ENCODE measurements around the gene SDC3. TPM values are rescaled to one million over a fixed set of nuclear protein-coding genes. Genes with fewer than 3 reads are reported as not detected.

The SDC3 gene
- polyA plus RNA-seq, 1 donor: 24.8 TPM

- DNase-seq: no peak
Measured at GRCh38 chr1:30929135-30929889, 20.8 kb upstream of the SDC3 start.

GRCh38 chr1:30928789-30929134, 20.2 kb upstream of the SDC3 start:
- no peak for DNase-seq

GRCh38 chr1:30928171-30928570, 19.6 kb upstream of the SDC3 start:
- DNase-seq: no peak

DNA sequence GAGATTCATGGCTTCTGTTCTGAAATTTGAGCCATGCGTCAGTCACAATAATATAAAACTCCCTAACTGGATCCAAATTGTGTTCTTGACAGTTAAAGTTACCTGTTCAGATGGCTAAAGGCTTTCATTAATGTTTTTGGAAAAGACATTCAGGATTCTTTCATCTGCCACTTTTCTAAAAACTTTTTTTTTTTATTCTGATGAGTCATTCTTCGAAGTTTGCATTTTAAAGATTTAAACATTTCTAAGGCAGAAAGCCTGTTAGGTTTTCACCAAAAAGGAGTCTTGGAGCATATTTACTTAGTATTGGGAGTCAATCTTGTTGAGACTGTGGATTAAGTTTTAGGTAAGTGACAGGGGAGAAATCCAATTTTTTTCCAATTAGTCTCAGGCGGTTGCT, 18.9 kb upstream of the SDC3 start:
- DNase-seq: no peak

GRCh38 chr1:30923597-30923996, 15.0 kb upstream of the SDC3 start:
- no peak for DNase-seq

- no peak for DNase-seq
Measured at GRCh38 chr1:30920827-30921226, 12.3 kb upstream of the SDC3 start.

- DNase-seq: no peak
Measured at GRCh38 chr1:30919025-30919881, 10.7 kb upstream of the SDC3 start.

DNA sequence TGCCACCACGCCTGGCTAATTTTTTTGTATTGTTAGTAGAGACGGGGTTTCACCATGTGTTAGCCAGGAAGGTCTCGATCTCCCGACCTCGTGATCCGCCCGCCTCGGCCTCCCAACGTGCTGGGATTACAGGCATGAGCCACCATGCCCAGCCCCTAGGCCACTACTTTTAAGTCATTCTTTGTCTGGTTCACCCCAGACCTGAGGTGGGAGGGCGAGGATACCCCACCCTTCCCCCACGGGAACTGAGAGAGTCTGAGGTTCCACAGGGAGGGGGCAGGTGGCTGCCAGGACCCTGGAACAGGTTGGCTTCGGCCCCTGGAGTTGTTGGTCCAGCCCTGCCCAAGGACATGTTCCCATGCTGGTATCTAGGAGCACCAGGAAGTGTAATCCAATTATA, 7.7 kb upstream of the SDC3 start:
- DNase-seq: no peak

GRCh38 chr1:30915491-30916230, 7.1 kb upstream of the SDC3 start:
- DNase-seq: no peak

GRCh38 chr1:30914931-30915330, 6.4 kb upstream of the SDC3 start:
- no peak for DNase-seq

DNA sequence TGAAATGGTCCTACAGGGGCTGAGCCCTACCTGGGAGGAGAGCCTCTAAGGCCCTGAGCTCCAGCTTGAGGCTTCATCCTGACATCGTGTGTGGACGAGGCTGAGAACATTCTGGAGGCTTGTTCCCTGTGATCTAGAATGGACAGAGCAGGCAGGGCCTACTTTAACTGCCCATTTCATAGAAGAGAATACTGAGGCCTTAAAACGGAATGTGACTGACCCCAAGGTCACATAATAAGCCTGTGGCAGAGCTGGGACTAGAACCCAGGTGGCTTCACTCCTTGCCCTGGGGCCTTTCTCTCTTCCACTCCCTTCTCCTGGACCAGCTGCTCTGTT, 6.0 kb upstream of the SDC3 start:
- DNase-seq: no peak

- DNase-seq: no peak
Measured at GRCh38 chr1:30912913-30913652, 4.5 kb upstream of the SDC3 start.

GRCh38 chr1:30912224-30912623, 3.7 kb upstream of the SDC3 start:
- DNase-seq: no peak

DNA sequence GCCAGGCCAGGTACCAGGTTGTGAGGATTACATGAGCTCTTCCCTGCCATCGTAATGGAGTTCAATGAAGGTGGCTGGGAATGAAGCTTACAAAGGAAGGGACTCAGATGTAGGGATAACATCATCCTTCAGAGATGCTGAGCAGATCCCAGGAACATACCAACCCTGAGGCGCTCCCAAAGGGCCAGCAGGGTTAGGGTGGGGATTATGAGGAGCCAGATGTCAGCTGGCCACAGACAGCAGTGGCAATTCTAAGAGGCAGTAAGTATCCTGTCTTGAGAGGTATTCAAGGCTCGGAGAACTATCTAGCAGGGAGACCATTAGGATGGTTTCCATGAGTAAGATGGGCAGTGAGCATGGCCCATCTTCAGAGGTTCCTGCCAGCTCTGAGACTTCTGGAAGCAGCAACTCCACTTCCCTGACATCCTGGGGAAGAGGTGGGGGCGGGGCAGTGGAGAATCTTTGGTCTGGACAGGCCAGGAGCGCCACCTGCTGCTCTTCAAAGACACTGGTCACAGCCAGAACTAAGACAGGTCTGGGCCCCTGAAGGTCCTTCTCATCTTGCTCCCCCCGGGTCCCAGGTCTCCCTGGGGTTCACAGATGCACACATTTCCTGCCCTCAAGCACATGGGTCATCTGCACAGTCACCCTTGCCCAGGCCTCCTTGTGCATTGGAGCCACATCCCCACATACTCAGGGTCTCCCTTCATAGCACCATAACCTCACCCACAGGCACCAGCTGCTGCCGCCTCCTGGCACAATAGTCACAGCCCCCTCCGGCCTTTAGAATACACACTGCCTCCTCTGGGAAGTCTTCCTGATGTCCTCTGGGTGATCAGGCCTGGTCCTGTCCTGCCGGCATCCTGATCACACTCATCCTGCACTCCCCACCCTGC, 2.7 kb upstream of the SDC3 start:
- DNase-seq: peak; percentile 87

GRCh38 chr1:30909365-30910068, 959 bp upstream of the SDC3 start:
- DNase-seq: no peak

GRCh38 chr1:30908316-30908695, 252 bp downstream of the SDC3 start:
- no peak for DNase-seq

- no peak for DNase-seq
Measured at GRCh38 chr1:30907481-30908315, 860 bp downstream of the SDC3 start.

- DNase-seq: no peak
Measured at GRCh38 chr1:30906631-30907441, 1.7 kb downstream of the SDC3 start.
